ENCODE measurements around the gene ORC6. TPM values are rescaled to one million over a fixed set of nuclear protein-coding genes. Genes with fewer than 3 reads are reported as not detected.

The ORC6 gene
- total RNA-seq, 1 donor from 2014 or later, result 64.3 TPM

Other genes with a start within 250 kb of the ORC6 start
- 43.9 and 47.6 TPM in 2 replicates for gene SHCBP1, start 68.3 kb upstream of the ORC6 start, total RNA-seq
- gene VPS35, start 481 bp upstream of the ORC6 start, total RNA-seq, result 89.6 and 95.4 TPM in 2 replicates
- gene MYLK3, start 58.7 kb downstream of the ORC6 start, total RNA-seq, result 0.23 and 1.0 TPM in 2 replicates
- 32.0 and 32.7 TPM in 2 replicates for gene C16orf87, start 141.5 kb downstream of the ORC6 start, total RNA-seq
- gene GPT2, start 194.7 kb downstream of the ORC6 start, total RNA-seq, result 15.7 and 16.0 TPM in 2 replicates

Data from activated CD4-positive, alpha-beta T cell treated with anti-CD3 and anti-CD28 coated beads, Interleukin-2, amount 10 ng/mL, durations not matched to agents 24 days and 14 days (primary cell).